Peyer's patch (tissue), 4 donors: ENCODE measurements around the gene C9orf153. TPM values are rescaled to one million over a fixed set of nuclear protein-coding genes. Genes with fewer than 3 reads are reported as not detected.
"Not testable (repeated sequence)": the region's sequence is repeated elsewhere in the genome, so short reads cannot be mapped to it uniquely, and the experiment has no call there.

ENCODE experiments used
- DNase-seq, 3 donors: peaks; one replicate each; pipeline ENCODE4 v3.0.0-alpha.2; 2017 to 2019
- H3K27ac ChIP-seq, 4 donors: fragments of 200-600 bp; sonication (generic); one replicate each; pipeline ENCODE4 v1.5.1; 2016 to 2019
- H3K27me3 ChIP-seq, 2 donors: fragments of 200-600 bp; sonication (generic); one replicate each; pipeline ENCODE4 v1.5.1; 2019
- H3K36me3 ChIP-seq, 3 donors: fragments of 200-600 bp; sonication (generic); one replicate each; pipeline ENCODE4 v1.5.1; 2016 to 2019
- H3K4me1 ChIP-seq, 4 donors: fragments of 200-600 bp; sonication (generic); one replicate each; pipeline ENCODE4 v1.5.1; 2016 to 2019
- H3K4me3 ChIP-seq, 4 donors: fragments of 200-600 bp; sonication (generic); 1 replicate in 3 of 4; 2 replicates in 1 of 4; pipeline ENCODE4 v1.5.1; 2016 to 2019; ENCODE audit warnings: mild to moderate bottlenecking in 1 of 4
- H3K9me3 ChIP-seq, 4 donors: fragments of 200-600 bp; sonication (generic); one replicate each; pipeline ENCODE4 v1.5.1; 2016 to 2019; ENCODE audit warnings: mild to moderate bottlenecking in 1 of 4
- POLR2A ChIP-seq, 2 donors: fragments of 450-650 bp; IDR thresholded peaks; one replicate each; pipeline ENCODE4 v1.5.1; 2017; ENCODE audit warnings: antibody characterized with exemption in 2 of 2, mild to moderate bottlenecking in 2 of 2, moderate library complexity in 2 of 2
- total RNA-seq, 4 donors: library from RNA; depleted of rRNA; stranded (reverse); fragments of >200 nt; gene quantifications; one replicate each; pipeline ENCODE4 v1.1.0, GENCODE V29; 2016
- TF ChIP-seq, protein P1 (sequence below), 6 experiments: fragments of 450-650 bp in 4 of 6; fragments of 200-600 bp in 2 of 6; sonication (generic) in 1 of 6; IDR thresholded peaks; one replicate each; pipeline ENCODE4 v1.5.1; 2017 to 2019; ENCODE audit warnings: antibody characterized with exemption in 6 of 6, mild to moderate bottlenecking in 3 of 6, moderate library complexity in 1 of 6

The C9orf153 gene
- total RNA-seq, 4 donors from 2014 or later, result 0.54 TPM; not detected in 3

DNA sequence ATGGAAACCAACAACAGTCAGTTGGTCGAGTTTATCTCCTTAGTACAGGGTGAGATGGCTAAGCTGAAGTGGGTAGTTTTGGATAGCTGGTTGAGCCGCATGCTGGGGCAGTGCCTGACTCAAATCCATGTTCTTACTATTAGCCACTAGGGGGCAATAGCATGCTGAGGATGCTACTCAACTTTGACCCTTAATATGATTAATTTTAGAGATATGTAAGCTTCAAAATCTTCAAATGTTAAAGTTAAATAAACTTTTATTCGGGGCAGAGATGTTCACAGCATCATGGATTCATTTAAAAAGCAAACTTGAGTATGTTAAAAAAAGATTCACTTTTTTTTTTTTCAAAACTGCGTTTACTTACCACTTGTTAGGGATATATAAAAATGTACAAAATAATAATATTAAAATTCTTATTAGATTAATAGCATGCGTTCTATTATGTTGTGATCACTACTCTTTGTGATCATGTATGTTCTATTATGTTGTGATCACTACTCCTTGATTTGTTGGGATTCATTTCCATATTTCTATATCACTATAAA lies 57.0 kb downstream of the C9orf153 start:
- no peak overlapping the region for H3K27ac ChIP-seq
- H3K36me3 ChIP-seq, result no peaks in the 10 kb centered on the region
- H3K4me1 ChIP-seq, result no peaks in the 10 kb centered on the region
- H3K9me3 ChIP-seq, result no peaks in the 10 kb centered on the region
- TF ChIP-seq POLR2A (IDR thresholded peaks at IDR 0.05), result no peak
- TF ChIP-seq, protein P1, sequence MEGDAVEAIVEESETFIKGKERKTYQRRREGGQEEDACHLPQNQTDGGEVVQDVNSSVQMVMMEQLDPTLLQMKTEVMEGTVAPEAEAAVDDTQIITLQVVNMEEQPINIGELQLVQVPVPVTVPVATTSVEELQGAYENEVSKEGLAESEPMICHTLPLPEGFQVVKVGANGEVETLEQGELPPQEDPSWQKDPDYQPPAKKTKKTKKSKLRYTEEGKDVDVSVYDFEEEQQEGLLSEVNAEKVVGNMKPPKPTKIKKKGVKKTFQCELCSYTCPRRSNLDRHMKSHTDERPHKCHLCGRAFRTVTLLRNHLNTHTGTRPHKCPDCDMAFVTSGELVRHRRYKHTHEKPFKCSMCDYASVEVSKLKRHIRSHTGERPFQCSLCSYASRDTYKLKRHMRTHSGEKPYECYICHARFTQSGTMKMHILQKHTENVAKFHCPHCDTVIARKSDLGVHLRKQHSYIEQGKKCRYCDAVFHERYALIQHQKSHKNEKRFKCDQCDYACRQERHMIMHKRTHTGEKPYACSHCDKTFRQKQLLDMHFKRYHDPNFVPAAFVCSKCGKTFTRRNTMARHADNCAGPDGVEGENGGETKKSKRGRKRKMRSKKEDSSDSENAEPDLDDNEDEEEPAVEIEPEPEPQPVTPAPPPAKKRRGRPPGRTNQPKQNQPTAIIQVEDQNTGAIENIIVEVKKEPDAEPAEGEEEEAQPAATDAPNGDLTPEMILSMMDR (IDR thresholded peaks at IDR 0.05), result peak; percentile 32 to 78 (median 73)
- peak in 1 of 3 donors; percentile 63 for DNase-seq
- H3K27me3 ChIP-seq, result no peaks in the 10 kb centered on the region
- no peak overlapping the region for H3K4me3 ChIP-seq

- Histone ChIP-seq H3K4me3 (no peak overlapping the region), H3K27ac (no peak overlapping the region), H3K9me3 (no peaks in the 10 kb centered on the region), H3K27me3 (no peaks in the 10 kb centered on the region), H3K36me3 (no peaks in the 10 kb centered on the region), H3K4me1 (no peaks in the 10 kb centered on the region)
- no peak for TF ChIP-seq POLR2A (IDR thresholded peaks at IDR 0.05)
- TF ChIP-seq, protein P1 (IDR thresholded peaks at IDR 0.05), result no peak
- no peak for DNase-seq
Observed at GRCh38 chr9:86201474-86202337, 57.8 kb downstream of the C9orf153 start.

DNA sequence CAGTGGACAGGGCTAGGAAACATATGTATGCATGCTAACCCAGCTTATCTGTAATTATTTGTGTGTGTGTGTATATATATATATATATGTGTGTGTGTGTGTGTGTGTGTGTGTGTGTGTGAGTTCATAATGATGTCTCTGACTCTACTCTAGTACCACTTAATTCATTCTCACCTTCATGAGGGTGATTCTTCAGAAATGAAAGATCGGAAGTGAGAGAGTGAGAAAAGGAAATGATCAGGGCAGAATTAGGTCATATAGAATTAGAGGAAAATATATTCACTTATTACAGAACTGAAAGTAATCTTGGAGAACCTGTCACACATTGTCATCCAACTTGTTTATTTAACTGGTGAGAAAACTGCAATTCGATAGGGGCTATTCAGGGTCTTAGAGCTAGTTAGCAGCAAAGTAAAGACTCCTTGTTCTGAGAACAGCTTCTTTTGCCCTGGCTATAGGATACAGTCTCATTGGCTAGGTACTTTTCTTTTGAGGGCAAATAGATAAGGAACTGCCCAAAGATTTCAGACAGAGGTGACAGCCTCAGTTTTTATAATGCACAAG lies 58.8 kb downstream of the C9orf153 start:
- no peaks in the 10 kb centered on the region for H3K4me1 ChIP-seq
- no peaks in the 10 kb centered on the region for H3K9me3 ChIP-seq
- no peaks in the 10 kb centered on the region for H3K36me3 ChIP-seq
- H3K27me3 ChIP-seq, result no peaks in the 10 kb centered on the region
- no peak for DNase-seq
- no peak overlapping the region for H3K4me3 ChIP-seq
- no peak overlapping the region for H3K27ac ChIP-seq
- no peak for TF ChIP-seq POLR2A (IDR thresholded peaks at IDR 0.05)
- TF ChIP-seq, protein P1 (IDR thresholded peaks at IDR 0.05), result no peak

DNA sequence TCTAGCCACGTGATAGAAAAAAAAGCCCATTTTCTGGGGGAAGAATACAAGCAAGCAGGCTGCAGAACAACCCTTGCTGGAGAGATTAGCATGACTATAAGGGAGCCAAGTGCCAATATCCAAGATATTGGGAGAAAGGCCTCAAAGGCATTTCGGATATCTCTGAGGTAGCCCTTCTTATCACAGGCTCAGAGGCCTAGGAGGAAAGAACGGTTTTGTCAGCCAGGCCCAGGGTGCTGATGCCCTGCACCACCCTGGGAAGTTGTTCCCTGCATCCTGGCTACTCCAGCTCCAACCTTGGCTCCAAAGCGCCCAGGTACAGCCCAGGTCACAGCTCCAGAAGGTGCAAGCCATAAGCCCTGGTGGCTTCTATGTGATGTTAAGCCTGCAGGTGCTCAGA lies 66.4 kb downstream of the C9orf153 start:
- no peaks in the 10 kb centered on the region for H3K4me1 ChIP-seq
- H3K27ac ChIP-seq, result no peak overlapping the region
- H3K9me3 ChIP-seq, result peaks cover 0 to 13% (median 0%) of the 10 kb centered on the region in 4 donors
- TF ChIP-seq, protein P1 (IDR thresholded peaks at IDR 0.05), result no peak
- no peak for TF ChIP-seq POLR2A (IDR thresholded peaks at IDR 0.05)
- H3K4me3 ChIP-seq, result no peak overlapping the region
- no peak for DNase-seq
- H3K27me3 ChIP-seq, result no peaks in the 10 kb centered on the region
- no peaks in the 10 kb centered on the region for H3K36me3 ChIP-seq

- not testable (repeated sequence) for DNase-seq, H3K27ac ChIP-seq, H3K4me3 ChIP-seq, H3K4me1 ChIP-seq, H3K27me3 ChIP-seq, H3K36me3 ChIP-seq
- peaks cover 0 to 13% (median 0%) of the 10 kb centered on the region in 4 donors for H3K9me3 ChIP-seq
Observed at GRCh38 chr9:86190700-86191099, 68.8 kb downstream of the C9orf153 start.

DNA sequence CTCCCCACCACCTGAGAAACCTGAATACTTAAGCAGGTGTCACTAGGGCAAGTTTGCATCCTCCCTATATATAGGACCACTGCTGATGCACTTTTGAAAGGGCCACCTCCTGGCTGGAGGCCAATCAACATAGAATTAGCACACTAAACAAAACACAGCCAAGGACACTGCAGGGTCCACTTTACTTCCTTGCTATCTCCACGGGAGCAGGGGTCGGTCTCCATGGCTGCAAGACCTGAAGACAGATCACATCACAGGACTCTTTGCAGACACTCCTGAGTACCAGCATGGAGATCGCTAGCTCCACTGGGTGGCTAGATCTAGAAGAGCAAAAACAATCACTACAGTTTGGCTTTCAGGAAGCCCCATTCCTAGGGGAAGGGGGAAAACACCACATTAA lies 72.3 kb downstream of the C9orf153 start:
- H3K27ac ChIP-seq, result no peak overlapping the region
- TF ChIP-seq POLR2A (IDR thresholded peaks at IDR 0.05), result no peak
- TF ChIP-seq, protein P1 (IDR thresholded peaks at IDR 0.05), result peak in 1 of 6 experiments; percentile 17

More for the DNA sequence above, 72.3 kb downstream of the C9orf153 start:
- Histone ChIP-seq H3K36me3 (no peaks in the 10 kb centered on the region), H3K27me3 (no peaks in the 10 kb centered on the region), H3K4me1 (no peaks in the 10 kb centered on the region), H3K9me3 (peaks cover 0 to 3% (median 0%) of the 10 kb centered on the region in 4 donors), H3K4me3 (no peak overlapping the region)
- DNase-seq, result no peak
